GM10266 (cell line): ENCODE results near the gene PRDM2.

Experiments
- DNase-seq: peaks from one replicate; pipeline ENCODE4 v3.0.0; 2012; ENCODE audit errors: extremely low spot score
- CTCF ChIP-seq: IDR thresholded peaks from 2 replicates; pipeline ENCODE4 v1.5.1; 2012; ENCODE audit warnings: mild to moderate bottlenecking, low read depth; ENCODE audit not compliant: control insufficient read depth, insufficient read depth; ENCODE audit errors: missing control alignments

The PRDM2 gene

GRCh38 chr1:13751985-13752384 lies 52.0 kb downstream of the PRDM2 start:
- TF ChIP-seq CTCF: no peak
- DNase-seq: no peak

- no peak for DNase-seq
- TF ChIP-seq CTCF: no peak
These were observed 52.9 kb downstream of the PRDM2 start for GRCh38 chr1:13752852-13753251.

GRCh38 chr1:13753636-13754402 lies 53.8 kb downstream of the PRDM2 start:
- TF ChIP-seq CTCF: no peak
- DNase-seq: peak; percentile 59

GRCh38 chr1:13754510-13755103 lies 54.6 kb downstream of the PRDM2 start:
- DNase-seq: no peak
- TF ChIP-seq CTCF: no peak

- DNase-seq: no peak
- TF ChIP-seq CTCF: no peak
These were observed 56.7 kb downstream of the PRDM2 start for GRCh38 chr1:13756557-13757315.

GRCh38 chr1:13757693-13758092 lies 57.7 kb downstream of the PRDM2 start:
- DNase-seq: no peak
- no peak for TF ChIP-seq CTCF
